MV-4-11 (cell line): ENCODE results near the gene DNAAF8.
"Not testable (repeated sequence)": the region's sequence is repeated elsewhere in the genome, so short reads cannot be mapped to it uniquely, and the experiment has no call there.

Source experiments
- DNase-seq: peaks from one replicate; lab custom pipeline; 2025; lab: John Stamatoyannopoulos, UW

DNAAF8 gene

DNA sequence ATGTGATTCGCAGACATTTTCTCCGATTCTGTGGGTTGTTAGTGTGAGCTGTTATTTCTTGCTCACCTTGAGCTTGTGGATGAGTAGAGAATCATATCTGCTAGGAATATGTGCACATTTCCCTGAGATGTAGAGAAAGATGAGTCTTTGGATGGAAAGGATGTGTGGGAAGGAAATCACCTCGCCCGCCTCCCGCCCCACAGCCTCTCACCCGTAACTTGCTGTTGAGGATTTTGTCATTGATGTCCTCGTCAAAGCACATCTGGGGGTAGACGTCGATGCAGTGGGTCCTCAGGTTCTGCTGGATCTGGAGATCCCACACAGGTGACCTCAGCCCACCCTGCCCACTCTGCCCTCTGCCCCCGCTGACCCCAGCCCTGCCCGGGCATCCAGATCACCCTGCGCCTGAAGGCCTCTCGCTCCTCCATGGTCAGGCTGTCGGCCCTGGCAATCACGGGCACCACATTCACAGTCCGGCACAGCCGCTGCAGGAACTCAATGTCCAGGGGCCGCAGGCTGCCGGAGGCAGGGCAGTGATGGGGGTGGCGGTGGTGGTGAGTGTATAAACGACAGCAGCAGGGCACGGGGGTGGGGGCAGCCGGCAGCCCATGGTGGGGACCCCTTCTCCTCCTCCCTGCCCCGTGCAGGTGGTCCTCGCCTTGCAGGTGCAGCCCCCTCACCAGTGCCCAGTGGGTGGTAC lies 49.1 kb downstream of the DNAAF8 start:
- DNase-seq: no peak

DNA sequence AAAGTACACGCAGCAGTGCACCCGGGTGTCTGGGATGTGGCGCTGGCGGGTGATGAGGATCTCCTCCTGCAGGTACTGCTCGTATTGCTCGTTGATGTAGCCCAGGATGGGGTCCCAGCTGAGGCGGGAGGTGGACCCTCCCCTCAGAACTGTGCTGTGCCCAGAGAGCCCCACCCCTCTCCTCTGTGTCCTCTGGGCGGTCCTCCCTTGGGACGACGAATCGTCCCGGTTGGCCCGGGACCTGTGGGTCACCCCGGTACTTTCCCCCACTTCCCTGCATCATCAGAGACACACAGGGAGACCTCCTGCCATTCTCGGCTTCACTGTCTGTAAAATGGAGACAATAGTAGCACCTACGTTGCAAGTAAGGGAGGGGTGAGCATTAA lies 49.6 kb downstream of the DNAAF8 start:
- no peak for DNase-seq

DNA sequence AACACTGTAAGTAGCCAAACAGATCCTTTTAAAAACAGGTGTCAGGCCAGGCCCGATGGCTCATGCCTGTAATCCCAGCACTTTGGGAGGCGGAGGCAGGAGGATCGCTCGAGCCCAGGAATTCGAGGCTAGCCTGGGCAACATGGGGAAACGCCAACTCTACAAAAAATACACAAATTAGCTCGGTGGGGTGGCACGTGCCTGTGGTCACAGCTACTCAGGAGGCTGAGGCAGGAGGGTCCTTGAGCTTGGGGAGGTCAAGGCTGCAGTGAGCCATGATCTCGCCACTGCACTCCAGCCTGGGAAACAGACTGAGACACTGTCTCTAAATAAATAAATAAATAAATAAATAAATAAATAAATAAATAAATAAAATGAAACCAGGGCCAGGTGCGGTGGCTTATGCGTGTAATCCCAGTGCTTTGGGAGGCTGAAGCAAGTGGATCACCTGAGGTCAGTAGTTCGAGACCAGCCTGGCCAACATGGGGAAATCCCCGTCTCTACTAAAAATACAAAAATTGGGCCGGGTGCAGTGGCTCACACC lies 50.2 kb downstream of the DNAAF8 start:
- not testable (repeated sequence) for DNase-seq

DNA sequence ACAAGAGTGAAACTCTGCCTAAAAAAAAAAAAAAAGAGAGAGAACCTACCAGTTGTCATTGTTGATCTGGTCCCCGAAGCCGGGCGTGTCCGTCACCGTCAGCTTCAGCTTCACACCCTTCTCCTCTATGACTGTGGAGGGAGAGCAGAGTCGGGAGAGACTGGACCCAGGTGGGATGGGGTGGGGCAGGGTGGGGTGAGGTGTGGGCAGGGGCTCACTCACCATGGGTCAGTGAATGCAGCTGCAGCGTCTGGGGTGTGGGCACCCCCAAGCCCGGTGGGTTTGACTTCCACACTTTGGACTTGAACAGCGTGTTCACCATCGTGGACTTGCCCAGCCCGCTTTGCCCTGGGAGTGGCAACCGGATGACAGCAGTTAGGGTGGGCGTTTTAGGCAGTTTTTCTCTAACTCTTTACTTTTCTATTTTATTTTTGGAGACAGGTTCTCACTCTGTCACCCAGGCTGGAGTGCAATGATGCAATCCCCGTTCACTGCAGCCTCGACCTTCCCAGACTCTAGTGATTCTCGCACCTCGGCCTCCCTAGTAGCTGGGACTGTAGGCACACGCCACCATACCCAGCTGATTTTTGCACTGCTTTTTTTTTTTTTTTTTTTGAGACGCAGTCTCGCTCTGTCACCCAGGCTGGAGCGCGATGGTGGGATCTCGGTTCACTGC lies 51.6 kb downstream of the DNAAF8 start:
- no peak for DNase-seq

DNA sequence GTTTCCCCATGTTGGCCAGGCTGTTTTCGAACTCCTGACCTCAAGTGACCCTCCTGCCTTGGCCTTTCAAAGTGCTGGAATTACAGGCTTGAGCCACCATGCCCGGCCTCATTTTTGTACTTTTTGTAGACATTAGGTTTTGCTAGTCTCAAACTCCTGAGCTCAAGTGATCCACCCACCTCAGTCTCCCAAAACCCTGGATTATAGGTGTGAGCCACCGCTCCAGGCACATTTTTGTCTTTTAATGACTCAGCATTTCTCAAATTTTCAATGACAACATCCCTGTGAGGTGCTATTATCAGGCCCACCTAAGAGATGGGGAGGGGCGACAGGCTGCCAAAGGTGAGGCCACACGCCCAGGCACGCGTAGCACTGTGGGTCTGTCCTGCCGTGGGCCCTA lies 52.7 kb downstream of the DNAAF8 start:
- no peak for DNase-seq

DNA sequence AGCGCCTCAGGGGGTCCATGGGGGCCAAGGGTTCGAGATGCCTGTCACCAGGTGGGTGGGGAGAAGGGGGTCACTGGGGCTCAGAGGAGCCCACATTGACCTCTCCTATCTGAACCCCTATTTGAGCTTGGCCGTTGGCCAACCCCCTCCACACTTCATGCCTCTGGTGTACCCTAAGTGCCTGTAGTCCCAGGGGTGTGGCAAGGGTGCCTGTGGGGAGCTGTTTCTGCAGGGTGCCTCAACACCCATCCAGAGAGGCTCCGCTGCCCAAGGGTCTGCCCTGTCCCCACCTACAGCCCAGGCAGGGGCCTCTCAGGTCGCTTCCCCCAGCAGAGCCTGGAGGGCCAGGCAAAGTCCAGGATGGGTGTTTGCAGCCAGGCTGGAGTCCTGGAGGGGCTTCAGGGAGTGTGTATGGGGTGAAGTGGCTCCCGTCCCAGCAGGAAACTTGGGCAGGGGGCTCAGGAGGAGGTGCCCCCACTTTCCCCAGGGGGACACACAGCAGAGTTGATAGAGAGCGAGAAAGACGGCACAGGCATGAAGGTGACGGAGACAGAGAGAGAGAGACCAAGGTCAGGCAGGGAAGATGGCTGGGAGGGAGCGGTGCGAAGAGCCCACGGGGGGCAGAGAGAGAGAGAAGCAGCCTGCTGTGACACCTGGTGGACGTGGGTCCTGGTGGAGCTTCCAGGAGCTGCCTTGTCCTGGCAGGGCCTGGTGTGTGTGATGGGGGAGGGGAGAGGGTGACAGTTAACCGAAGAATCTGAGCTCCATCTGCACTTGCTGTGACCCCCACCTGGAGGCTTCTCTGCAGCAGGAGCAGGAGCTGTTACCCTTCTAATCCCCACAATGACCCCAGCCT lies 53.5 kb downstream of the DNAAF8 start, which contains the start of gene SEPTIN12:
SEPTIN12 (minus strand) TSS at position 719 of the 856 bp plus-strand sequence; CDS start at position 19, 700 bp downstream.
- DNase-seq: no peak

DNA sequence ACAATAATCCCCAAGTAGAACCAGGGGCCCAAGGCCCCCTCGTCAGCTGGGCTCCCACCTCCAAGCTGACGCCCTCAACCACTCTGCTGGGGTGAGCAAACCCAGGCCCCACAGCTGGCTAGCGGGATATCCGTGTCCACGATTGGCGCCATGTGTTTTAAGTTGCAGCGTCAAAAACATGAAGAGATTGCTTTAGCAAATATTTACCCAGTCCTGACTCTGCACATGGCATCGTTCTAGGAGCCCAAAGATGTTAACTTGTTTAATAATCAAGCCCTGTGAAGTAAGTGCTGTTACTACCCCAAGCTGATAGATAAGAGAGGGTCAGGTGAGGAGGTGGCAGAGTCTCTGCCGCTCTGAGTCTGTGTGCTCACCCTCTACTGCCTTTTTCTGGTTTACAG lies 54.2 kb downstream of the DNAAF8 start:
- no peak for DNase-seq

DNA sequence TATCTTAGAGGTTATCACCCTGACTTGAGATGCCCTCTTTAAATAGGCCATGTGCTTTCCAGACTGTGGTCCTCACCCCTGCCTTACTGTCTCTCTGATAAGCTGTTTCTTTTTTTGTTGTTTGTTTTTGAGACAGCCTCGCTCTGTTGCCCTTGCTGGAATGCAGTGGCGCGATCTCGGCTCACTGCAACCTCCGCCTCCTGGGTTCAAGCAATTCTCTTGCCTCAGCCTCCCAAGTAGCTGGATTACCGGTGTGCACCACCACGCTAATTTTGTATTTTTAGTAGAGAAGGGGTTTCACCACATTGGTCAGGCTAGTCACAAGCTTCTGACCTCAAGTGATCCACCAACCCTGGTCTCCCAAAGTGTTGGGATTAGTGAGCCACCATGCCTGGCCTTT lies 54.6 kb downstream of the DNAAF8 start:
- DNase-seq: no peak

DNA sequence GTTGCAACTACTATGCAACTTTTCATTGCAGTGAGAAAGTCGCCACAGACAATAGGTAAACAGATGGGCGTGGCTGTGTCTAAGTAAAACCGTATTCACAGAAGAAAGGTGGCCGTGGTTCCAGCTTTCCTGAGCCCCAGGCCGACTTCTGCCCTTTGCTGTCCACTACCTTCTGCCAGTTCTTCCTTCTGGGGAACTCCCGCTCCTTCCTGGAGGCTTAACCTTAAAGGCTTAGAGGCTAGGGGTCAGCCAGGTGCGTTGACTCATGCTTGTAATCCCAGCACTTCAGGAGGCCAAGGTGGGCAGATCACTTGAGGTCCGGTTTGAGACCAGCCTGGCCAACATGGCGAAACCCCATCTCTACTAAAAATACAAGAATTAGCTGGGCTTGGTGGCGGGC lies 55.9 kb downstream of the DNAAF8 start:
- no peak for DNase-seq

DNA sequence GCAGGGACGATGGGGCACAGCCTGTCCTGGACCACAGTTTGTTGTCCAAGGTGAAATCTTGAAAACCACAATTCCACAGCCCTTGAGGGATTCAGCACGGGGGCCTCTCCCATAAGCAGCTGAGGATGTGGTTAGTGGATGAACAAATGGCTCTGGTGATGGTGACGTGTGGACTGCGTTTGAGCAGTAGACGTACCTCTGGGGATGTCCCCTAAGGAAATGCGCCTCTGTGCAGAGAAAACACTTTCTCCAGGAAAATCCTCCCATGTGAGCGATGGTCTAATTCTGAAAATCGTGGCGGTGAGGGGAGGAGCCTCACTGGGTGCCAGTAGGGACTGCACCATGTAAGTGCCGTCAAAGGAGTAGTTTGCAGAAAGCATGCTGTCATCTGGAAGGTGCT lies 56.5 kb downstream of the DNAAF8 start:
- DNase-seq: peak; percentile 47

DNA sequence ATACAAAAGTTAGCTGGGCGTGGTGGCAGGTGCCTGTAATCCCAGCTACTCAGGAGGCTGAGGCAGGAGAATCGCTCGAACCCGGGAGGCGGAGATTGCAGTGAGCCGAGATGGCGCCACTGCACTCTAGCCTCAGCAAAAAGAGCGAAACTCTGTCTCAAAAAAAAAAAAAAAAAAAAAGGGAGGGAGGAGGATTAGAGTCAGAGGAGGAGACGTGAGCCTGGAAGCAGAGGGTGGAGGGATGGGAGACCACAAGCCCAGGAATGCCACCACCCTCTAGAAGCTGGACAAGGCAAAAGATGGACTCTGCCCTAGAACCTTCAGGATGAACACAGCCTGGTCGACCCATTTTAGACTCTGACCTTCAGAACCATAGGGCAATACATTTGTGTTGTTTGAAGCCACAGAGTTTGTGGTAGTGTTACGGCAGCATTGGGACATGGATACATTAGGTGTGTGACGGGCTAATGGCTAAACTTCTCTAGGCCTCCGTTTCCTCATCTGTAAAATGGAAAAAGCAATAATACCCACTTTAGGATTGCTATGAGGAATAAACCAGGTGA lies 58.7 kb downstream of the DNAAF8 start:
- no peak for DNase-seq

DNA sequence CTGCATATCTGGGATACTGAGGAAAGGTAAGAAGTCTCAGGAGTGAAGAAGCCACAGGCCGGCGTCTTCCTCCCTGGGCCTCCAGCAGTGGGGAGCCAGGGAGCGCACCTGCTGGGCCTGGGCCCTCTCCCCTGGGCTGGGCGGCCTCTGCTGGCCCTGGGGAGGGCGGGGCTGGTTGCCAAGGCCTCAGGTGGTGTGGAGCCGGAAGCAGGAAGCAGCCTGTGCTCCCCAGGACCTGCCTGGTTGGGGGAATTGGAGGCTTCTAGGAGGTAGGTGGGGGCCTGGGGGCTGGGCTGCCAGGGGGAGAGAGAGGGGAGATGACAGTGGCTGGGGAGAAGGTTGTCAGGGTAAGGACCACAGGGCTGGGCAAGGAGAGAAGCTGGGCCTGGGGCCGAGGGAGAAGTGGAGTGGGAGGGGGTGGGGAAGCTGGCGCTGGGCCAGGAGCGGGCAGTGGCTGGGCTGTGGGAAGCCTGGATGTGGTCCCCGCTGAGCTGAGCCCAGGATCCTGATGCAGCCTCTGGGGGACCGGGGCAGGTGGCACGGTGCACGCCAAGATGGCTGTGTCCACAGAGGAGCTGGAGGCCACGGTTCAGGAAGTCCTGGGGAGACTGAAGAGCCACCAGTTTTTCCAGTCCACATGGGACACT lies 61.0 kb downstream of the DNAAF8 start, which contains the start of gene SMIM22:
SMIM22 (plus strand) TSS at position 189 of the 647 bp plus-strand sequence; CDS start at position 555, 366 bp downstream.
- no peak for DNase-seq

DNA sequence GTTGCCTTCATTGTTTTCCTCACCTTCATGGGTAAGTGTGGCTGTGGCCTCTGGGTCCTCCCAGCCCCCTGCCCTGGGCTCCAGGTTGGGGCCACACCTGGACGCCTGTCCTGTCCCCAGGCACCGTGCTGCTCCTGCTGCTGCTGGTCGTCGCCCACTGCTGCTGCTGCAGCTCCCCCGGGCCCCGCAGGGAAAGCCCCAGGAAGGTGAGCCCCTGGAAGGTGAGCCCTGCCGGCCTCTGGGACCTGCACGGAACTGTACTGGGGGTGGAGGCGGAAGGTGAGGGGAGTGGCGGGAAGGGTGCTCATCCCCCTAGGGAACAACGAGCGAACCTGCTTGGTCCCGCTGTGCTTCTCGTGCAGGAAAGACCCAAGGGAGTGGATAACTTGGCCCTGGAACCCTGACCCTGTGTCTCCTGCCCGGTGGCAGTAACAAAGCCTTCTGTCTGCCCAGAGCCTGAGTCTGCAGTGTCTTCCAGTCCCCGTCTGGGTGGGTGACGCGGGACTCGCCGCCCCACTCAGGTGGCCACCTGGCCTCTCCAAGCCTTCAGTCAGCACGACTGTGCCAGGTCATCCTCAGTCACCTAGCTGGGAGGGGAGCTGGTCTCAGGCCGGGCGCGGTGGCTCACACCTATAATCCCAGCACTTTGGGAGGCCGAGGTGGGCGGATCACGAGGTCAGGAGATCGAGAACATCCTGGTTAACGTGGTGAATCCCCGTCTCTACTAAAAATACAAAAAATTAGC lies 61.7 kb downstream of the DNAAF8 start:
- DNase-seq: no peak

DNA sequence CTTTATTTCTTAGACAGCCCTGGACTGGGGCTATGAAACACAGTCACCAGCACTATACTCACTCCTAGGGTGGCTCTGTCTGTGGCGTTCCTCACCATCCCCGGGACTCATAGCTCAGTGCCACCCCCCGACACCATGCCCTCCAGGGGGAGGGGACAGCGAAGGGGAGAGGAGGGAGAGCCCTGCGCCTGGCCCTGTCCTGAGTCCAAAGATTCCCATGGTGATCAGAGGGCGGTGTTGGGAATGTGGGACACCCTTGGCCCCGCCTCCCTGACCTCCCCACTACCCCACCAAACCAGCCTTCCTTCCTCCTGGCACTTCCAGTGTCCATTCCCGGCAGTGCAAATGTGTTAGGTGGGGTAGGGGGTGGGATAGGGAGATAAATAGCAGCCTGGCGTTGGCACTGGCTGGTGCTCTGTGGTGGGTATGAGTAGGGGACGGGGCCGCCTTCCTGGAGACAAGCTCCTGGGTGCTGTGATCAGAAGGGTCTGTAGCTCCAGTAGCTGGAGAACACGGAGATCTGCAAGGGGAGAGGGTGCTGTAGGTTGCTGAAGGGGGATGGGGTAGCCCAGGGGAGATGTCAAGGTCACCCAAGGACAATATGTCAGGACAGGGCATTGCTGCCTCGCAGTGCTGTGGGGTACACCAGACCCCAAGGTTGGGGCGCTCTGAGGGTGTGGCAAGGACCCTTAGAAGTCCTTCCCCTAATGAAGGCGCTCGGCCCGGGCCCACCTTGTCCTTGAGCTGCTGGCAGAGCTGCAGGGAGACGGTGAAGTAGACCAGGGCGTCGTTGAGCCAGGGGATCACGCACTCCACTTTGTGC lies 62.9 kb downstream of the DNAAF8 start:
- no peak for DNase-seq

DNA sequence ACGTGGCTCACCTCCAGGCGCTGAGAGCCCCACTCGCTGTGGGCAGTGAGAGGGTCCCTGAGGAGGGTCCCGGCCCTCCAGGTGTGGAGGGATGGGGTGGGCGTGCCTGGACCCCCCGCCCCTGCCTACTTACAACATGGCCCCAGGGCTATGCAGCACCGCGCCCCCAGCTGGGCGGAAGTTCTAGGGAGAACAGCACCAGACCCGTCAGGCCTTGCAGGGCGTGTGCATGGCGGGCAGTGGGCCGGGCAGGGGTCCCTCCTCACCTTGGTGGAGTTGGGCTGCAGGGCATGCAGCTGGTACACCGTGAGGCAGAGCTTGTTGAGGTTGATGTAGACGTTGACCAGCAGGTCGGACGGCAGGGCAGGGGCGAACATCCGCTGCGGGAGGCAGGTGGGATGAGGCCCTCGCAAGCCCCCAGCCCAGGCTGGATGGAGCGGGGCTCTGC lies 63.5 kb downstream of the DNAAF8 start:
- DNase-seq: no peak

DNA sequence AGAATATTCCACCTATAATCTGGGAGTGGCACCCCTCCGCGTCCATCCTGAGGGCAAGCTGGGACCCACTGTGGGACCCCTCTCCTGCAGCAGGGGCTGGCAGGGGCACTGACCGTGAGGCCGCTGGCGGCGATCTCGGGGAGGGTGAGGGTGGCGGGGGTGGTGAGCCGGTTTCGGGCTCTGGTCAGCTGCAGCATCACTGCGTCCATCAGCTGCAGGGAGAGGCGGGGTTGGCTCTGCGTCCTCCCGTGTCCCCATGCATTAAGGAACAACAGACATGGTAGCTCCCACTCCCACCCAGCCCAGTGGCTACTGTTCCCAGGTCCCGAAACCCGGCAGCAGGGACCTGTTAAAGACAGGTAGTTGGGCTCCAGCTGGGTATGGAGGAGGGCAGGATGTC lies 64.1 kb downstream of the DNAAF8 start:
- no peak for DNase-seq
